ENCODE measurements around the gene NOS3.

DNA sequence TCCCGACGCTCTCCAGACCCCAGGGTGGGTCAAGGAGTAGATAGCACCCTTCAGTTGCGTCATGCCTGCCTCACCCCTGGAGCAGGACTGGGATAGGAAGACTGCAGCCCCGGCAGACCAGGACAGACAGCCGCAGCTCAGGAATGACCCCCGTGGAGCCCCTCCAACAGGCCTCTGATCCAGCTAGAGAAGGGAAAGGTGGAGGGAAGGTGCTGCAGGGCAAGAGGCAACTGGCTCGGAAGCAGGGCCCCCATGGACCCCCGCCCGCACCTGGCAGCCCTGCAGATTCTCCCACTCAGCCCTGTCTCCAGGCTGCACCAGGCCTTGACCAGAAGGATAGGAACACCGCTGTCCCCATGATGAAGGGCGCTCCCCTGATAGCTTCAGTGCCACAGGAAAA is 20.4 kb upstream of the NOS3 start:
- no peak for TF ChIP-seq CTCF (conservative IDR thresholded peaks at IDR 0.05)
- no peak for TF ChIP-seq EZH2 (IDR thresholded peaks at IDR 0.05; ENCODE audit: low read depth)

Measured in PC-9 (cell line).